GM12891 (cell line): ENCODE measurements around the gene PDE3A.

Experiments
- PAX5 ChIP-seq: IDR thresholded peaks from 2 replicates; pipeline ENCODE4 v1.6.1; 2011; ENCODE audit warnings: low read length, moderate library complexity, mild to moderate bottlenecking; ENCODE audit not compliant: insufficient read depth, severe bottlenecking
- POLR2A ChIP-seq: IDR thresholded peaks from 2 replicates; pipeline ENCODE4 v1.6.1; 2011; ENCODE audit warnings: low read depth, low read length, control low read depth
- POLR2AphosphoS5 ChIP-seq: IDR thresholded peaks from 2 replicates; pipeline ENCODE4 v1.6.1; 2011; ENCODE audit warnings: low read depth, low read length, control low read depth
- POU2F2 ChIP-seq: IDR thresholded peaks from 2 replicates; pipeline ENCODE4 v1.6.1; 2011; ENCODE audit warnings: low read depth, mild to moderate bottlenecking, control low read depth, low read length, moderate library complexity
- SPI1 ChIP-seq: IDR thresholded peaks from 2 replicates; pipeline ENCODE4 v1.6.1; 2011; ENCODE audit warnings: low read depth, low read length, control low read depth
- TAF1 ChIP-seq: IDR thresholded peaks from 2 replicates; pipeline ENCODE4 v1.6.1; 2011; ENCODE audit warnings: low read depth, low read length, control low read depth

DNA sequence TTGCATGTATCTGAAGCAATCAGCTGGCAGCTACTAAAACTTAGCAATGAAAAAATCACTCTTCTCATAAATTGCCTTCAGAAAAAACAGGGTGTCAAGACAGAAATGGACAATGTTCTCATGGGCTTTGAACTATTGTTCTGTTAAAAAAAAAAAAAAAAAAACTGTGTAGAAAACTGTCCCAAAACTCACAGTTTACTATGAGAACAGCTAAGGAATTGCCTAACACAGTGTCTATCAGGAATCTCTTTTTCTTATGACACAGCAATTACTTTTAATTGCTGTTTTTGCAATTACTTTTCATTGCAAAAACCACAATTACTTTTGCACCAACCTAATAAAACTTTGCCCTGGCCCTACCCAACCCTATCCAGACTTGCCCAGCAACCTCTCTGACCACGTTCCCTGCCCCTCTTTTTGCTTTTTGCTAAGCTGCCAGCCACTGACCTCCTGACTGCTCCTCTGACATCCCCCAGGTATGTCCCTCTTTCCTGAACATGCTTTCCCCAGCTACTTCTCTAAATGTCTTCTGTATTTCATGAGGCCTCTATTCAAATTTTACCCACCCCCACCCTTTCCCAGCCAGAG lies 258.8 kb downstream of the PDE3A start:
- TF ChIP-seq POLR2A (no peak), TAF1 (no peak), POLR2AphosphoS5 (no peak), SPI1 (no peak), POU2F2 (no peak), PAX5 (no peak)
